LoVo (cell line): ENCODE results near the gene CCDC68.
"Not testable (repeated sequence)": the region's sequence is repeated elsewhere in the genome, so short reads cannot be mapped to it uniquely, and the experiment has no call there.

Source experiments
- DNase-seq: peaks from one replicate; pipeline ENCODE4 v3.0.0-alpha.2; 2016; ENCODE audit warnings: low spot score

CCDC68 gene

DNA sequence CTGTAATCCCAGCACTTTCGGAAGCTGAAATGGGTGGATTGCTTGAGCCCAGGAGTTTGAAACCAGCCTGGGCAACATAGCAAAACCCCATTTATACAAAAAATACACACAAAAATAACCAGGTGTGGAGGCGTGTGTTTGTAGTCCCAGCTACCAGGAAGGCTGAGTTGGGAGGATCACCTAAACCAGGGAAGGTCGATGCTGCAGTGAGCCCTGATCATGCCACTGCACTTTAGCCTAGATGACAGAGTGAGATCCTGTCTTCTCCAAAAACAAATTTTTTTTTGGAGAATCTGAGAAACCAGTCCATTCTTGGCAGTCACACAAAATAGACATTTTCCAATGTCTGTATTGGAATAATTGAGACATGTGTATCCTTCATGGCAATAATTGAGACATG, 84.2 kb downstream of the CCDC68 start:
- no peak for DNase-seq

DNA sequence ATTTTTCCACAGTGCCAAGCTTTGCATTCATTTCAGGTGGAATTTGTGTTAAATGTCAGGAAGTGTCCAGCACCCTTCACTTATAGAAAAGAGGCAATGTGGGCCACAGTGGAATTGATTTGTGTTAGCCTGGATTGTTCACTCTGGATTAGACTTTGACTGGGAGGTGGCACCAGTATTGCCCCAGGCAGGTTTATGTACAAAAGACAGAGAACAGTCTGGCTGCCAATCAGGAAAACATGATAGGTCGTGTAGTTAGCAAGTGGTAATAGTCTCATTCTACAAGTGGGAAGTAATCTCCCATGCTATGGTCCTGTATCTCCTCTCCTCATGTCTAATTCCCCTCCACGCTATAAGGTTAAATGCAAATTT, 85.4 kb downstream of the CCDC68 start:
- DNase-seq, result peak; percentile 4

GRCh38 chr18:54872681-54873080, 86.6 kb downstream of the CCDC68 start:
- no peak for DNase-seq

DNA sequence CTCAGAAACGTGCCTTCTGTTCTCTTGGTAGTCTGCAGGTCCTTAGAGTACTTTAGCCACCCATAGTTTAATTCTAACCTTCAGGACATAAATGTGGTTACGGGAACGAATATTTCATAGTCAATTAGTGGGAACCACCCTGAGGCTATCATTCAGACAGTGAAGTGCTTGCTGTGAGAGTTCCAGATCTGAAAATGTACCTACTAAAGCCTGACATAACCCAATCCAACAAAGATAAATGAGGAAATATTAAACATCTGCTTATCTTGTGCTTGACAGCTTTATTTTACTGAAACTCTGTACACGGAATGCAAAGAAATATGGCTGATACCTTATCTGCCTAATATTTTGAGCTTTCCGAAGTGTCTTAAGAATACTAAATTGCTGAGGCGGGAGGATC, 88.0 kb downstream of the CCDC68 start:
- no peak for DNase-seq

GRCh38 chr18:54867131-54867530, 92.1 kb downstream of the CCDC68 start:
- DNase-seq, result no peak

GRCh38 chr18:54860941-54861340, 98.3 kb downstream of the CCDC68 start:
- no peak for DNase-seq

DNA sequence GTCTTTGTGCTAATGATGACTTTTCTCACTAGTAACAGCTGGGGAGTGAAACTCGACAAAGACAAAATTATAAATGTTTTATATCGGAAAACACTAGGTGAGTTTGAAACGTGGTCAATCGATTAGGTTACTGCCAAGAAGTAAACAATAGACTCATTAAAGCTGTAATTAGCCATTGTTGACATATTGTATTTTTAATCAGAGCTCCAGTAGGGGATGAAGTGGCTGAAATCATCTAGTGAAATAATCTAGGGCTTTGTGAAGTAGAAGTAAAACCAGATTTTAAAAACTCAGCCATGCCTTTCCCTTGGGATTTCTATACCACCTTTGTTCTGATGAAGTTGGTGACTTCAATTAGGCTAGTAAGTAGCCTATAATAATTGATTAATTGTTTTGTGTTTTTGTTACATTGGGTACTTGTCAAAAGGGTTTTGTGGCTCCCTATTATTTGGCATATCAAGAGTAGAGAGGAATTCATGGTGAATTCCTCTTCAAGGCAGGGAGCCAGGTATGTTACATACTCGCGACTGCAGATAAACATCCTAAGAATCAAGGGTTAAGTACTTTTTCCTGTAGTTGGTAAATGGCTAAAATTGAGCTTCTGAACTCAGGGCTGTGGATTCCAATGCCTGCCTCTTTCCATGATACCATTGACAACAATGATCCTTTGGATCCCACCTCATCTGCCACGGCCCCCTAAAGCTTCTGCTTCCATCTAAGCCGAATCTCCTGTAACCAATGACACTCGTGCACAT, 99.4 kb downstream of the CCDC68 start:
- DNase-seq, result no peak

- DNase-seq, result no peak
These were observed 101.8 kb downstream of the CCDC68 start for GRCh38 chr18:54857499-54857898.

GRCh38 chr18:54856105-54856646, 103.1 kb downstream of the CCDC68 start:
- no peak for DNase-seq

DNA sequence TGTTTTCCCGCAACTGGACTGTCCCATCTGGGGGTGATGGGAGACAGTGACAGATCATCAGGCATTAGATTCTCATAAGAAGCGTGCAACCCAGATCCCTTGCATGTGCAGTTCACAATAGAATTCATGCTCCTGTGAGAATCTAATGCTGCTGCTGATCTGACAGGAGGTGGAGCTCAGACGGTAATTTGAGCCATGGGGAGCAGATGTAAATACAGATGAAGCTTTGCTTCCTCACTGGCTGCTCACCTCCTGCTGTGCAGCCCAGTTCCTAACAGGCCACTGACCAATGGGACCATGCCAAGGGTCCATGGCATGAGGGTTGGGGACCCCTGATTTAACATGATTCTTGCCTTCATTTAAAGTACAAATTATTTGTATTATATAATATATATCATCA, 104.2 kb downstream of the CCDC68 start:
- not testable (repeated sequence) for DNase-seq

DNA sequence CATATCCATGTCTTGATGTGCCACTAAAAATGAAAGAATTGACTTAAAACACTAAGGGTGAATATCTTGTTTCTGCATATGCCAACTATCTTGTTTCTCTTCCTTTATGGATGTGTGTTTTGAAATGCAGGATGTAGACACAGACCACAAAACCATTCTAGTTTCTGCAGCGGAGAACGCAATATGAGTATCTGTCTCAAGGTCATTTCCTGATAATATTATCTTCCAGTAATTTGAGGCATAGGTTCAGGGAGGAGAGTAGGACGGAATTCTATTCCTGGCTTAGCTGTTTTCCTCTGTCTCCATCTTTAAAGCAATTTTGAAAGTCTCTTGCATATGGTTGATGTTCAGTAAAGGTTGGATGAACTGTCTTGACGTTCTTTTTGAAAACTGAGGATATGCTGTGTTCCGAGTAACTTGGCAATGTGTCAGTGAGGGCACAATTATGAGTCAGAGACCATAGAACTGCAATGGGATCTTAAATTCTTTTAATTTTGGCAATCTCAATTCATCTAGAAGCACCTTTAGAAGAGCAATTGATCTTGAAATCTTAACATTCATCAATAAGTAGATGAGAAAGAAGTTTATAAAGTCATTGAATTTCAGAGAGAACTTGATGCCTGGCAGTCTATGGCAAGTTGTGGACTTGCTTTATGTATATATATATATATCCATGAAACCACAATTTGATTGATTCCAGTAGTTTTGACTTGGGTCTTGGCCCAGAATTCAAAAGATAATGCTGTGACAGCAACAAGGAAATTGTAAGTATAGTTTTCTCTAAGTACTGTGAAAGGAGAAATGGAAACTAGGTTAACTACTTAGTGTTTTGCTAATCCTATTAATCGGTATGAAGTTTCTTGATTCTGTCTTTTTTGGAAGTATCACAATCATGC, 106.2 kb downstream of the CCDC68 start:
- no peak for DNase-seq
